ENCODE results near the gene HOXD4.

HOXD4 gene

DNA sequence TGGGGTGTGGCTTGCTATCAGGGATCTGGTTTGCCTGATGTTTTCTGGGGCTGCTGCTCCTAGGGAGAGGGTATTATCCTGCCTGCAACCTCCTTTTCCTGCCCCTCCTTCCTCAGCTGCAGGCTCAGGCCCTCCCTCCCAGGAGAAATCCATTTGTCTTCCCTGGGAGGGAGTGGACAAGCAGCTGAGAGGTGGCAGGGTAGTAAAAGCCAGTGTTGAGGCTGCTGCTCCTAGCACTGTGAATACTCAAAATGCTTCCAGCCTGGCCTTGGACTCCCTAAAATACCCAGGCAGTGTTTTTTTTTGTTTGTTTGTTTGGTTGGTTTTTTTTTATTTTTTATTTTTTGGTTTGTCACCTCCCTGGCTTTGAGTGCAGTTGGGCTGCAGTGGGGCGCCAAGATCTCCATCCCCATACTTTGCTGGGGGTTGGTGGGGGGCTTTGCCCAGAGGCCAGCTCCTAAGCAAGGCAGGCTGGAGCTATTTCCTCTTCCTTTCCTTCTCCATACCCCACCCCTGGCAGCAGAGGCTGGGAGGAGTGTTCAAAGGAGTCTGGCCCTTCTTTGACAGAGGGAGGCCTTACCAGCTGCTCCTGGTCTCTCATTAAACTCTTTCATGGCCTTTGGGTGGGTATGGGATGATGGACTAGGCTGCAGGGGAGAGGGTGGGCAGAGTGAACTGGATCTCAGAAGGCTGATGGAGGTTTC is 19.4 kb downstream of the HOXD4 start:
- DNase-seq (ENCODE audit: low read depth): no peak

DNA sequence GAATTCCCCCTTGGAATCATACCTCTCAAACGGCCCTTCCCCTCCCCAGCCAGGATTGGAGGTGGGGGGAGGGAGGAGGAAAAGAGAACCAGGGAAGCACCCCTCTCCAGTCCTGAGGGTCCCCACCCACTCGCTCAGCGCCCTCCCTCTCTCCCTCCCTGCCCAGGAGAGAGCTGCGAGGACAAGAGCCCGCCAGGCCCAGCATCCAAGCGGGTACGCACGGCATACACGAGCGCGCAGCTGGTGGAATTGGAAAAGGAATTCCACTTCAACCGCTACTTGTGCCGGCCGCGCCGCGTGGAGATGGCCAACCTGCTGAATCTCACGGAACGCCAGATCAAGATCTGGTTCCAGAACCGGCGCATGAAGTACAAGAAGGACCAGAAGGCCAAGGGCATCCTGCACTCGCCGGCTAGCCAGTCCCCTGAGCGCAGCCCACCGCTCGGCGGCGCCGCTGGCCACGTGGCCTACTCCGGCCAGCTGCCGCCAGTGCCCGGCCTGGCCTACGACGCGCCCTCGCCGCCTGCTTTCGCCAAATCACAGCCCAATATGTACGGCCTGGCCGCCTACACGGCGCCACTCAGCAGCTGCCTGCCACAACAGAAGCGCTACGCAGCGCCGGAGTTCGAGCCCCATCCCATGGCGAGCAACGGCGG is 20.1 kb downstream of the HOXD4 start:
- no peak for DNase-seq (ENCODE audit: low read depth)

GRCh38 chr2:176172007-176172894 is 20.9 kb downstream of the HOXD4 start:
- DNase-seq (ENCODE audit: low read depth): no peak

DNA sequence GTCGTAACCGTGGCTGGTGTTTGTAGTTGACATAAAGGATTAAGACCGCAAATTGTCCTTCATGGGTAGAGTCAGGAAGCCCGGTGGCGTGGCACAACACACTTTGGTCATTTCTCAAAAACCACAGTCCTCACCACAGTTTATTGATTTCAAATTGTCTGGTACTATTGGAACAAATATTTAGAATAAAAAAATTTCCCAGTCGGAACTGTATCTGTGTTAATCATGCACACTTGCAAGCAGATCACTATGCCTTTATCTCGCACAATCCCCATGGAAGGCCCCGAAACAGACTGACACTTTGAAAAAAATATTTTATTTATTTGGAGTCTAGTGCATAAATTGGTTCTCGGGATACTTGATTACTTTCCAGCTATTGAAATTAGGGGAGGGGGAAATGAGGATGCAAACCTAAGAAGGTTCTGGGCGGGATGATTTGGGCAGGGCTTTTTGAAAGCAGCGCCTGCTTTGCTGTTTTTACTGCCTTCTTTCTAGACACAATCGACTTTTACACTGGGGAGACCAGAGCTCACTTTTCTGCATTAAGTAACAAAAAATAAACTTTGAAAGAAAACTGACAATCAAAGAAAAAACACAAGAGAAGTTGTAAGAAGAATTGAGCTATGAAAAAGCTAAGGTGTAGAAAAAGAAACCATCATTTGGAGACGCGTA is 21.7 kb downstream of the HOXD4 start:
- no peak for DNase-seq (ENCODE audit: low read depth)

- DNase-seq (ENCODE audit: low read depth): no peak
Observed at GRCh38 chr2:176173567-176174381, 22.4 kb downstream of the HOXD4 start.

- DNase-seq (ENCODE audit: low read depth): no peak
Observed at GRCh38 chr2:176174382-176174823, 23.1 kb downstream of the HOXD4 start.

DNA sequence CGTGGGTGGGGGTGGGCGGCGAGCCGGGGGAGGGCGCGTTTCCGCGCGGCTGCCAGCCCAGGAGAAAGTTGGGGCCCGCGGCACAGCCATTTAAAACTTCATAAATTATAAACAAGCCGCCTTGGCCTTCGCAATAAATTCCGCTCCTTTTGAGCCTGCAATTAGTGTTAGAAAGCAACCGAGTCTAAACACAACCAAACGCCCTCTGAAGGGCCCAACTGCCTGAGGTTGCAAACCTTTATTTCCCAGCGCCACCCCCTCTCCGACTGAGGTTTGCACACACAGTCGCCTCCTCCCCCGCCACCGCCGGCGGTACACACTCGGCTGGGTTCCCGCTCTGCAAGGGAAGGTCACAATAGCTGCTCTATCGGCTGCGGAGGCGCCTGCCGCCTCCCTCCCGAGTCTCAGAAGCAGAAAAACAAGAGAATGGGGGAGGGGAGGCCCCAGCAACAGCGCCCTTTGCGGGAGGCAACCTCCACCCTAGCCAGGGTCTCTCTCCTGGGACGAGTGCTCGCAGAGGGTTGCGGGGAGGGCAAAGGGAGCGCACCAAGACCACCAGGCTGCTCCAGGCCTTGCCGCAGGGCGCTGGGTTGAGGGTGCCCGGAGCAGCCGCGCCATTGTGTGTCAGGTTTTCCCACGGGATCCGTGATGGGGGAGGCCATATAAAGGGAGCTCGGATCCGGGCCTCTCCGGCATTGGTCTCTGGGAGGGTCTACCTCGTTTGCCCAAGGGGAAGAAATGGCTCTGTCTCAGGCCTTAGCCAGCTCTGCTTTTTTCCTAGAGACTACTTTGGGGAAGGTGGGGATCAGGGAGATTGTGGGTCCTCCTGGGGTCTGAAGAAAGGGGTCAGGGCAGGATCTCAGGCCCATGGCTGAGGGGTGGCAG is 23.7 kb downstream of the HOXD4 start:
- DNase-seq (ENCODE audit: low read depth): no peak

DNA sequence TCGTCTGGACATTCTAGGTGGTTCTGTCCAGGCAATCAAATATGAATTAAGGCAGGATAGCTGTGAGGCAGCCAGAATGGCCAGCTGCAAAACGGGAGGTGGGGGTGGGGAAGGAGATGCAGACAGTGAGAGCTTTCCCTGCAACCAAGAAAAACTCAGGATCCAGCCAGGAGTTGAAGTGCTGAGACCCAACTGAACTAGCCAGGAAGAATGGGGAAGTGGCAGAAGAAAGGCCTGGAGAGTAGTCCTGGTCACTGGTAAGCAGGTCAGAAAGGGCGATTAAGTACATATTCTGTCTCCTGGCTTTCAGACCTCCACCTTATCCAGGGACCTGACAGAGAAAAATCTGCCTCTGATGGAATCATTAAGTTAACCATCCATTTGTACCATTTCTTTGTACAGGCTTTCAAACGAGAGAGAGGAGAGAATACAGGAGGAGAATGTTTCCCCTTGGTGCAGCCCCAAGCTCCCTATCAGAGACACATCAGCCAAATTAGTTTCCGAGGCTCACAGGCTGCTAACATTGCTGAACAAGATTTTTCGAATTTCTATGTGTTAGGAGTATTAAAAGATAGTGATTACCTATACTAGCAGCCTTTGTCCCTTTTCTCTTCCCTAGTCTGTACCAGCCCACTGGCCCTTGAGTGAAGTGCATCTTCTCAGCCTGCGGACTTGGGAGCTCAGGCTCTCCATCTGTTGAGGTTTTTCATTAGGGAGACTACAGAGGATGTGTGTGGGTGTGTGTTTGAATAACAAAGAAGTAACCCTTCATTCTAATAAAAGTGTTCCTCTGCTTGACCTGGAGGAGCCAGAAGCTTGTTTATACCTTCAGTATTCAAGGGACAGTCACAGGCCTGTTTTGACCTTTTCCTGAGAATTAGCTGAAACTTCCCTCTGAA is 24.6 kb downstream of the HOXD4 start:
- DNase-seq (ENCODE audit: low read depth): no peak

GRCh38 chr2:176177580-176178037 is 26.3 kb downstream of the HOXD4 start:
- DNase-seq (ENCODE audit: low read depth): no peak

- DNase-seq (ENCODE audit: low read depth): no peak
Observed at GRCh38 chr2:176178038-176178756, 26.8 kb downstream of the HOXD4 start.

DNA sequence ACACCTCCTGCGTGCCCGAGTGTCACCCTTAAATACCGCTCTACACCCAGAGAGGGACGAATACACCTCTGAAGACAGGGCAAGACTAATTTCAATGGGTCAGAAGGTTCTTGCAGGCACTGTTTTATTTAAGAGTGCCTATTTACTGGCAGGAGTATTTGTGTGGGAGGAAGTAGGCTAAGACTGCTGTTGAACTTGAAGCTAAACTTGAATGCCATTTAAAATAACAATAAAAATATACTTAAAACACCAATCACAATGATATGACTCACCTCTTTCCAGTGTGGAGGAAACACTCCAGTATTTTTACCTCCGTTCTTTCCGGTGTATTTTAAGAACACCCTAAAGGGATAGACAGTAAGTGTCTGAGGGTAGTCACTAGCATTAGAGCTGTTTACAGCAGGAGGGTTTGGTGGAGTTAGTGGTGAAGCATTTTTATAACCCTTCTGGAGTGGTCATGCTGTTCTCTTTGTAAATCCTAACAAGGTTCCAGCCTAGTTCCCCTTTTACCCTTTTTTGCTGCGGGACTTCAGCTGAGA is 27.5 kb downstream of the HOXD4 start:
- DNase-seq (ENCODE audit: low read depth): no peak

GRCh38 chr2:176181551-176181950 is 30.2 kb downstream of the HOXD4 start:
- no peak for DNase-seq (ENCODE audit: low read depth)

- no peak for DNase-seq (ENCODE audit: low read depth)
Observed at GRCh38 chr2:176182671-176183070, 31.3 kb downstream of the HOXD4 start.

- no peak for DNase-seq (ENCODE audit: low read depth)
Observed at GRCh38 chr2:176184749-176185148, 33.4 kb downstream of the HOXD4 start.

- DNase-seq (ENCODE audit: low read depth): no peak
Observed at GRCh38 chr2:176186024-176186423, 34.7 kb downstream of the HOXD4 start.

DNA sequence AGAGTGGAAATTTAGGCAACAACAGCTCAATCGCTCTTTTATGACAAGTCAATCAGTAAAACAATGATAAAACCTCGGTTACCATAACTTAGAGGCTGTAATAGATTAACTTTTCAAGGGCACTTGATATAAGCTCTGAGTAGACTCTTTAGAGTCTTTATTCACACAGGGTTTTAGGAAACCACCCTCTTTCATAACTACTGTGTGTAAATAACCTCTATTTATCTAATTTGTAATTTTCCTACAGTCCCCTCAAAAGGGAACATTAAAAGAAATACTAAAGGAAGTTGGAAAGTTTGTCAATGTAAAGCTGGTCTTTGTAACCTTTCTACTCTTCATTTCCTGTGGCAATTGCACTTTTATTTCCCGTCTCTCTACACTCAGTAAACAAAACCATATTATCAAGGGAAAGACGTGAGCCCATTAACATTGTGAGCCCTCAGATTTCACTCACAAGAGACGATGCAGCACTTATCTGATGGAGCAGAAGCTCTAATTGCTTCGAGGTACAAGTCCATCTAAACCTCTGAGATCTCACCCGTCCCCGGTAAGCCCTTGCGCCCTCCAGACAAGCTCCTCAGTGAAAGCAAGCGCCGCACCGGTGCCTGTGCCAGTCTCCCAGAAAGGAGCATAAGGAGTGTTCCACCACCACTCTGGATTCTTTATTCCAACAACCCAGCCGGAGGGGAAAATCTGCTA is 36.0 kb downstream of the HOXD4 start:
- no peak for DNase-seq (ENCODE audit: low read depth)

Measured in non-pigmented ciliary epithelial cell (primary cell).